Stimulated activated CD4-positive, alpha-beta T cell treated with anti-CD3 and anti-CD28 coated beads, Interleukin-15, amount 100 ng/mL, for 1 hour (primary cell): ENCODE measurements around the gene AQP1.

Source experiments
- DNase-seq, 2 donors: peaks; one replicate each; pipeline ENCODE4 v3.0.0-alpha.2; 2020; ENCODE audit warnings: low read depth in 1 of 2, low spot score in 1 of 2

AQP1 gene

GRCh38 chr7:30918676-30919075 lies 7.0 kb downstream of the AQP1 start:
- no peak for DNase-seq

GRCh38 chr7:30920021-30920583 lies 8.4 kb downstream of the AQP1 start:
- no peak for DNase-seq

GRCh38 chr7:30920584-30921539 lies 9.2 kb downstream of the AQP1 start:
- no peak for DNase-seq

DNA sequence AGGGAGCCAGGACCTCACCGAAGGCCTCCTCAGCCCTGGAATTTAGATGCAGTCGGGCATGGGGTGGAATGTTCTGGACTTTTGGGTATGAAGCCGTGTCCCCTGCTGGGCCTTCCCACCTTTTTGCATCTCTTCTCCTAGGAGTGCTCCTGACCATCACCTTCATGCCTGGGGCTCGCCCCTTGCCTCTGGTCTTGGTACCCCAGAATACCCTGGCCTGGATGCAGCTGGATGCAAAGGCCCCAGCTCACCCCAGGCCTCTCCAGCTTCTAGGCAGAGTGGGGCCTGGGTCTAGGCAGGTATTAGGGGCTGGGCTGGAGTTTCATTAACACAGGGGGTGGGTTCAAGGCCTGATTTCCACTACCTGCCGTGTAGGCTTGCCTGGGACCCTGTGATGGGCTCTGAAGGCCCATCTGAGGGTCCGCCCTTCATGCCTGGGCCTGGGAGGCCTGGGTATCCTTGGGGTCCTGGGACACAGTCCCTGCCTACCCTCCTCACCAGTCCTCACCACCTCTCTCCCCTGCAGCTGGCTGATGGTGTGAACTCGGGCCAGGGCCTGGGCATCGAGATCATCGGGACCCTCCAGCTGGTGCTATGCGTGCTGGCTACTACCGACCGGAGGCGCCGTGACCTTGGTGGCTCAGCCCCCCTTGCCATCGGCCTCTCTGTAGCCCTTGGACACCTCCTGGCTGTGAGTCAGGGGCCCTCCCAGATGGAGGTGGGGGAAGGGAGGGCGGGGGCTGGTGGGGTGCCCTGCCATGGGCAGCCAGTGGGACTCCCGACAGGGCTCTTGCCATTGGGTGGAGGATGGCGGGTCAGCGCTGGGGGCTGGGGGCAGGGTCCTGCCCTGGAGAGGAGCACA lies 10.1 kb downstream of the AQP1 start:
- DNase-seq, result no peak

DNA sequence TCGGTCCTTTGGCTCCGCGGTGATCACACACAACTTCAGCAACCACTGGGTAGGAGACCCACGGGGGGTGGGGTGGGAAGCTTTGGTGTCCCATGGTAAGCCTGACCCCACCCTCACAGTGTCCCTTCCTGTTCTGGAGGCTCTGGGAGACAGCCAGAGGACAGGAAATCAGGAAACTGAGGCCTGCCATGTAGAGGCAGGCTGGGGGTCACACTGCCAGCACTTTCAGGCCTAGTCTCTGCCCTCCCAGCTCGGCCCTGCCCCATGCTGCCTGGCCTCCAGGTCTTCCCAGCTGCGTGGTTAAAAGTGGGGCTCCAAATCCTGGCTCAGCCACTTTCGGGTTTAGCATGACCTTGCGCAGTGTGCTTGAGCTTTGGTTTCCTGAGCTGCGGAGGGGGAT lies 10.9 kb downstream of the AQP1 start:
- DNase-seq, result no peak

DNA sequence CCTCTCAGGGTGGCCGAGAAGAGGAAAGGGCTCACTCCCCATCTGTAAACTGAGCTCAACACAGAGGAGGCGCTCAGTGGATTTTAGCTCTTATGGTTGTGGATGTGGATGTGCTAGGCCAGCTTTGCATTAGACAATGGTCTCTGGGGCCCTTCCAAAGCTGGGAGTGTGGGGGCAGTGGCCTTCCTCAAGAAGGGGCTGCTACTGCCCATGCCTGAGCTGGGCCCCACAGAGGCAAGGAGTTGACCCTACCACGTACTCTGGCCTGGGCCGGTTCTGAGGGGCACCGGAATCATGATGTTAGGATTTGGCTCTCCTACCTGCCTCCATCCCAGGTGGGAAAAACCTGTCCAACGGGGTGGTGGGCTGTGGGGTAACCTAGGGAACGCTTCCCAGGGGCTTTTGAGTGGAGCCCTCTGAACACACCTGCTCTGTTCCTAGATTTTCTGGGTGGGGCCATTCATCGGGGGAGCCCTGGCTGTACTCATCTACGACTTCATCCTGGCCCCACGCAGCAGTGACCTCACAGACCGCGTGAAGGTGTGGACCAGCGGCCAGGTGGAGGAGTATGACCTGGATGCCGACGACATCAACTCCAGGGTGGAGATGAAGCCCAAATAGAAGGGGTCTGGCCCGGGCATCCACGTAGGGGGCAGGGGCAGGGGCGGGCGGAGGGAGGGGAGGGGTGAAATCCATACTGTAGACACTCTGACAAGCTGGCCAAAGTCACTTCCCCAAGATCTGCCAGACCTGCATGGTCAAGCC lies 11.5 kb downstream of the AQP1 start:
- DNase-seq, result no peak

DNA sequence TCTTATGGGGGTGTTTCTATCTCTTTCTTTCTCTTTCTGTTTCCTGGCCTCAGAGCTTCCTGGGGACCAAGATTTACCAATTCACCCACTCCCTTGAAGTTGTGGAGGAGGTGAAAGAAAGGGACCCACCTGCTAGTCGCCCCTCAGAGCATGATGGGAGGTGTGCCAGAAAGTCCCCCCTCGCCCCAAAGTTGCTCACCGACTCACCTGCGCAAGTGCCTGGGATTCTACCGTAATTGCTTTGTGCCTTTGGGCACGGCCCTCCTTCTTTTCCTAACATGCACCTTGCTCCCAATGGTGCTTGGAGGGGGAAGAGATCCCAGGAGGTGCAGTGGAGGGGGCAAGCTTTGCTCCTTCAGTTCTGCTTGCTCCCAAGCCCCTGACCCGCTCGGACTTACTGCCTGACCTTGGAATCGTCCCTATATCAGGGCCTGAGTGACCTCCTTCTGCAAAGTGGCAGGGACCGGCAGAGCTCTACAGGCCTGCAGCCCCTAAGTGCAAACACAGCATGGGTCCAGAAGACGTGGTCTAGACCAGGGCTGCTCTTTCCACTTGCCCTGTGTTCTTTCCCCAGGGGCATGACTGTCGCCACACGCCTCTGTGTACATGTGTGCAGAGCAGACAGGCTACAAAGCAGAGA lies 12.2 kb downstream of the AQP1 start:
- DNase-seq, result no peak

GRCh38 chr7:30924624-30925023 lies 13.0 kb downstream of the AQP1 start:
- no peak for DNase-seq

DNA sequence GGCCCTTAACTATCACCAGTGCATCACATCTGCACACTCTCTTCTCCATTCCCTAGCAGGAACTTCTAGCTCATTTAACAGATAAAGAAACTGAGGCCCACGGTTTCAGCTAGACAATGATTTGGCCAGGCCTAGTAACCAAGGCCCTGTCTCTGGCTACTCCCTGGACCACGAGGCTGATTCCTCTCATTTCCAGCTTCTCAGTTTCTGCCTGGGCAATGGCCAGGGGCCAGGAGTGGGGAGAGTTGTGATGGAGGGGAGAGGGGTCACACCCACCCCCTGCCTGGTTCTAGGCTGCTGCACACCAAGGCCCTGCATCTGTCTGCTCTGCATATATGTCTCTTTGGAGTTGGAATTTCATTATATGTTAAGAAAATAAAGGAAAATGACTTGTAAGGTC lies 13.5 kb downstream of the AQP1 start:
- no peak for DNase-seq

- DNase-seq, result no peak
Measured at GRCh38 chr7:30925913-30926312, 14.3 kb downstream of the AQP1 start.

- no peak for DNase-seq
Measured at GRCh38 chr7:30926313-30926712, 14.7 kb downstream of the AQP1 start.

DNA sequence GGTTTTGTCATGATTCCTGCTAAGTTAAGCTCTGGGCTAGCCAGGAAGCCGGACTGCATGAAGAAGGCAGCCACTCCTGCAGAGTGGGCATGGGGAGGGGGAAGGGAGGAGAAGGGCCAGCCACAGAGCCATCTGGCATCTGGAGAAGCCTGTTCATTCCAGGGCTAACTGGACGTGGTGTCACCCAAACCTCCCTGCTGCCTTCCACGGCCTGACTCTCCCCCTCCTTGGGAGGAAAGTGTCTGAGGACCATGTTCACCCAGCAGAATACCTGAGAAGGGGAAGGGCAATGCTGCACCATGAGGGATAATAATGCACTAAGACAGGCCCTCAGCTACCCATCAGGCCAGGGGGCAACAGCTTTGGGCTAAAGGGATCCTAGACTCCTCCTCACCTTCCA lies 15.4 kb downstream of the AQP1 start:
- no peak for DNase-seq

DNA sequence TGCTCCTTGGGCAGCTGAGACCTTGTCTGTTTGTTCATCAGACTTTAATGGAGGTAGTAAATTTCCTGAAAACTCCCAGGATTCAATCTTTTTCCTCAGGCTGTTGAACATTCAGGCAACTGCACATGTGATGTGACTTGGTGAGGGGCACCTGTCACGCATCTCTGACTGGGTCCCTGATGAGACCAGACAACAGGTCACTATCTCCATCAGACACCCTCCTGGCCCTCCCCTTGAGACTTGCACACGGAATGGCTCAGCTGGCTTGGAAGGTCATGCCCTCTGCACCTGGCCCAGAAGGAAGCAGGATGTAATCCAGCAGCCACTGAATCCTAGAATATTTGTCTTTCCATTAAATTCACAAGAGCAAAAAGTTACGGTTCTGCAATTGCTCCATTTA lies 15.9 kb downstream of the AQP1 start:
- DNase-seq, result no peak

GRCh38 chr7:30928254-30928872 lies 16.7 kb downstream of the AQP1 start:
- no peak for DNase-seq

GRCh38 chr7:30929686-30930085 lies 18.0 kb downstream of the AQP1 start:
- no peak for DNase-seq

GRCh38 chr7:30930621-30931020 lies 19.0 kb downstream of the AQP1 start:
- no peak for DNase-seq

- no peak for DNase-seq
Measured at GRCh38 chr7:30931161-30931928, 19.7 kb downstream of the AQP1 start.

GRCh38 chr7:30931929-30932540 lies 20.4 kb downstream of the AQP1 start:
- DNase-seq, result no peak

DNA sequence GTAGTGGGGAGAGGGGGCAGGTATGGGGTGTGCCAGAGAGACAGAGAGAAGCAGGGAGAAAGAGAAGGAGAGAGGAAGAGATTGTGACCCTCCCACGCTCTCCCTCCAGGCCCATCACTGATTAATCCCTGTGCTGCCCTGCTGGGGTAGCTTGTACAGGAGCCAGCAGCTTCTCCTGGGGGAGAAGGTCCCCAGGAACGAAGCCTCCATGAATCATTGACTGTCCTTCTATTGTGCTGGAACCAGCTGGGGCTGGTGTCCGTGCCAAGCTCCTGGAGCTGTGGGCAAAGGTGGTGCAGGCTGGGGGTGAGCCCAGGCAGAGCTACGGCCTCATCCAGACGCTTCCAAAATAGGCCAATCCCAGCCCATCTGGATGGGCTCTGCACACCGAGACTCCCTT lies 20.9 kb downstream of the AQP1 start:
- no peak for DNase-seq
